ENCODE data around the gene KMT2E. TPM values are rescaled to one million over a fixed set of nuclear protein-coding genes. Genes with fewer than 3 reads are reported as not detected.
"Not testable (repeated sequence)": the region's sequence is repeated elsewhere in the genome, so short reads cannot be mapped to it uniquely, and the experiment has no call there.

The KMT2E gene
- total RNA-seq, 1 donor from 2014 or later: 72.4 TPM

GRCh38 chr7:104981672-104982037 is 32.4 kb upstream of the KMT2E start:
- DNase-seq (ENCODE audit: low spot score): no peak

GRCh38 chr7:104982308-104983075 is 31.5 kb upstream of the KMT2E start:
- DNase-seq (ENCODE audit: low spot score): no peak

GRCh38 chr7:104983076-104983577 is 30.9 kb upstream of the KMT2E start:
- no peak for DNase-seq (ENCODE audit: low spot score)

DNA sequence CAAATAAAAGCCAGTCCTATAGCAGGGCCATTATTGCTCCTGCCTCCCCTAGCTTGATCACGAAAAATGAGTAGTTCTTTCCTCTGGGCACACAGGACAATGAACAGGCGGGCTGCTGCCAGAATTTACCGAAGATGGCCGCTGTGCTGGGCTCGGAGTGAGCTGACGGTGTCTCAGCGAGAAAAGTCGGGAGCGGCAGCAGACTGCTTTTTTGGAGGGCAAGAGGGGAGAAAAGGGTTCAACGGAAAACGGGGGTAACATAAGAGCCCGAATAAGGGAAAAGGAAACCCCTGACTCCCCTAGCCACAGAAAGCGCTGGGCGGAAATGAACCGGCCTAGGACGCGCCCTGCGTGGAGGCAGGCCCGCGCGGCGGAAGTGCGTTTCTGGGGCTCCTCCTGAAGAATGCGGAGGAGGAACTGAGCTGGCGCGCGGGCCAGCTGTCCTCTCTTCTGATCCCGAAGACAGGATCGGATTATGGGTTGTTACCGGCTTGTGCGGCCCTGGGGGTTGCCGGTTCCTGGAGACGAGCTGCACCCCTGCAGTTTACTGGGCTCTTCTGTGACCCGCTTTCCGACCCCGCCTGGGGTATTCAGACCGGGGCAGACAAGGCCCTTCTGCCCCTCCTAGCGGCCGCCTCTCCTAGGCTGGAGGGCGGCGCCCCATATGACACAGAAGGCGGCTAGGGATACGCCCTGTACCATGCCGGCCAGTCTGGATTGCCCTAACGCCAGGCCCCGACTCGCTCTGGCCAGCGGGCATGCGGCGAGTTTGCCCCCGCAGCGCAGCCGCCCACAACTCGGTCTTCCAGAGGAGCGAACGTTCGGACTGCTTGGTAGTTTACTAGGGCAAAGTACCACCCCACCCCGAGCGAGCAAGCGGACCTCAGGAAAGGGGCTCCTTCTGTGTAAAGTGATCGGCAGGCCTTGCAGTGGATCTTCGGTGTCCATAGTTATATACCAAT is 30.1 kb upstream of the KMT2E start:
- peak; percentile 97 for DNase-seq (ENCODE audit: low spot score)

- no peak for DNase-seq (ENCODE audit: low spot score)
These were observed 29.3 kb upstream of the KMT2E start for GRCh38 chr7:104984585-104985258.

GRCh38 chr7:104985259-104985617 is 28.8 kb upstream of the KMT2E start:
- DNase-seq (ENCODE audit: low spot score): no peak

DNA sequence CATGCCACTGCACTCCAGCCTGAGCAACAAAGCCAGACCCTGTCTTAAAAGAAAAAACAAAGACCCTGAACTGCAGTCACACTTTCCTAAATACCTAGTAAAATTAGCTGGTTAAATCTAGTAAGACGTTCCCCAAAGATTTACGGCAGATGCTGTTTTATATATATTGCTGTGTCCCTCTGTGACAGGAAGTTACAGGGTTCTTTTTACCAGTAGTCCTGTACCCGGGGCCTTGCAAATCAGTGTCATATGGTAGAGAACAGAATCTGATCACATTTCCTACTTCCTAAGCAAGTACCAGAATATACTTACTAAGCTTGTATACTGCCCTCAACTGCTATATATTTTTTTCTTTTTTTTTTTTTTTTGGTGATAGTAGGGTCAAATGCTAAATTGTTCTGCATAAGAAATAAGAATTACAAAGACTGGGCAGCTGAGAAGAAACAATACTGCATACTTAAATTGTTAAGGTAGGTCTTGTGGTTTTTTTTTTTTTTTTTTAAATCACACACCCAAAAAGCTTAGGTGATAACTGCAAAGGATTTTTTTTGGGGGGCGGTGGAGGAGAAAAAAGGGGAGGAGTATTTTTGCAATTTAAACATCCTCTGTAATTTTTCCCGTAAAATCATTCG is 27.3 kb upstream of the KMT2E start:
- no peak for DNase-seq (ENCODE audit: low spot score)

DNA sequence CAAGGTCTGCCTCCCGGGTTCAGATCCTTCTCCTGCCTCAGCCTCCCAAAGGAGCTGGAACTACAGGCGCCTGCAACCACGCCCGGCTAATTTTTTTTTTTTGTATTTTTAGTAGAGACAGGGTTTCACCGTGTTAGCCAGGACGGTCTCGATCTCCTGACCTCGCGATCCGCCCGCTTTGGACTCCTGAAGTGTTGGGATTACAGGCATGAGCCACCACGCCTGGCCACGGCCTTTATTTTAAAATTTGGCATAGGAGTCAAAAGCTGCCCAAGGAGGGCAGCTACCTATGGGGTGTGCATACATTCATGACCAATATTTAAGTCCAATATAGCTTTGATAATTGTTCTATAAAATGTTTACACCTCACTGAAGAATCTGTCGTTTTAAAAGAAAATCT is 26.6 kb upstream of the KMT2E start:
- not testable (repeated sequence) for DNase-seq (ENCODE audit: low spot score)

- DNase-seq (ENCODE audit: low spot score): no peak
These were observed 23.0 kb upstream of the KMT2E start for GRCh38 chr7:104990983-104991382.

DNA sequence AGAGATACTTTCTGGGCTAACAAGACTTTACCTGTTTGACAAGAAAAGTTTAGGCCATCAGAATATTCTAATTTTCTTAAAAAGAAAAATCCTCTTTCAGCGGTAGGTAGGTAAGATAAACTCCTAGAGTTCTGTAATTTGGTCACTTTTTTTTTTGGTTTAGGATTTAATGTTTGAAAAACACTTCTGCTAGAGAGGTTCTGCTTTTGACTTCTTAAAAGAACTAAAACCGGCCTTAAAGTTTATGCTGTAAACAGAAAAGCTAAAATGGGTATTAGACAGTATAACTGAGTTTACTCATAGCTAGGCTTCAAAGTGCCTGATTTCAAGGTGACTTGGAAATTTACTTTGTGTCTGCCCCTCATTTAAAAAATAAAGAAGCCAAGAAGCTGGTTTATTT is 21.7 kb upstream of the KMT2E start:
- DNase-seq (ENCODE audit: low spot score): no peak

DNA sequence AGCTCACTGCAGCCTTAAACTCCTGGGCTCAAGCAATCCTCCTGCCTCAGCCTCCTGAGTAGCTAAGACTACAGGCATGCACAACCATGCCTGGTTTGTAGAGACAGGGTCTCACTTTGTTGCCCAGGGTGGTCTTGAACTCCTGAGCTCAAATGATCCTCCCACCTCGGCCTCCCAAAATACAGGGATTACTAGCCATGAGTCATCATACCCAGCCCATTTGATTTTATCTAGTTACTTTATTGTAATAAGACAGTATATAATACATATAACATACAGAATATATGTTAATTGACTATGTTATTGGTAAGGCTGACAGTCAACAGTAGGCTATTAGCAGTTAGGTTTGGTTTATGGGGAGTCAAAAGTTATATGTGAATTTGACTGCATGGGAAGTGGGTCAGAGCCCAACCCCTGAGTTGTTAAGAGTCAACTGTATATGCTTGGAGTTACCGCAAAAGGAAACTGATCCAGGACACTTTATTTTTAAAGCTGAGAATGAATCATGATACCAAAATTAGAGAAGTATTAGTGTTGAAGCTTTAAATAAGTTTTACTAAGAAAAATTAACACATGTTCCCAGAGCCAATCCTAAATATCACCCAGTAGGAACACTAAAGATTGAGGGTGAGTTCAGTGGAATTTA is 20.7 kb upstream of the KMT2E start:
- DNase-seq (ENCODE audit: low spot score): no peak

- no peak for DNase-seq (ENCODE audit: low spot score)
These were observed 15.8 kb upstream of the KMT2E start for GRCh38 chr7:104998040-104998752.

- no peak for DNase-seq (ENCODE audit: low spot score)
These were observed 13.8 kb upstream of the KMT2E start for GRCh38 chr7:105000200-105000599.

DNA sequence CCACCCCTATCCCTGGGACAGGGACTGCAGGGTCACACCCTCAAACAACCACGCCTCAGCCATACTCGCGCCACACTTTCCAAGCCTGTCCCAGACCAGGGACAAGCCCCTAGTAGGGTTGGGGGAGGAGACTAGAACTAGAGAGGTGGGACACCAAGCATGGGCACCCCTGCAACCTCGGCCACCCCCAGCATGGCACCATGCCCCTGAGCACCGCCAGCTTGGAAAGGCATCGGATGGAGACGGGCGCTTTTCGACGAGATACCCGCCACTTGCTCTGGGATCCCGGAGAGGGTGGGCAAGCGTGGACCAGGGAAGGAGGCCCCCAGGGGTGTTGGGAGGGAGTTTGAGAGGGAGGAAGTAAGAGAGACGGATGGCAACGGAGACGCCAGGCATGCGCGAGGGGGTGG is 13.1 kb upstream of the KMT2E start:
- no peak for DNase-seq (ENCODE audit: low spot score)

DNA sequence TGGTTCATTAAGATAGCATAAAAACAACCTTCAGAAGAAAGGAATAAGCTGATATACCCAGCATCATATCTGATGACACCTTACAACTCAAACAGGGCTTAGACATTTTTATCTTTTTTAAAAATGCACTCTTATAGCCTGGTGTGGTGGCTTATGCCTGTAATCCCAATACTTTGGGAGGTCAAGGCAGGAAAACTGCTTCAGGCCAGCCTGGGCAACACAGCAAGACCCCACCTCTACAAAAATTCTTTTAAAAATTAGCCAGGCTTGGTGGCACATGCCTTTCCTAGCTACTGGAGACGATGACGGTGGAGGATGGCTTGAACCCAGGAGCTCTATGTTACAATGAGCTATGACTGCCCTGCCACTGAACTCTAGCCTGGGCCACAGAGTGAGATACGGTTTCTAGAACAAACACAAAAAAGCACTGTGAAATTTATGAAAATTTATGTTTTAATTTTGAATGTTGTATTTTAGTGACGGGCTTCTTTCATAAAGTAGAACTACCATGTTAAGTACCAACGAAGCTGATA is 12.3 kb upstream of the KMT2E start:
- no peak for DNase-seq (ENCODE audit: low spot score)

GRCh38 chr7:105003275-105003674 is 10.7 kb upstream of the KMT2E start:
- no peak for DNase-seq (ENCODE audit: low spot score)

GRCh38 chr7:105003872-105004510 is 10.0 kb upstream of the KMT2E start:
- DNase-seq (ENCODE audit: low spot score): no peak

DNA sequence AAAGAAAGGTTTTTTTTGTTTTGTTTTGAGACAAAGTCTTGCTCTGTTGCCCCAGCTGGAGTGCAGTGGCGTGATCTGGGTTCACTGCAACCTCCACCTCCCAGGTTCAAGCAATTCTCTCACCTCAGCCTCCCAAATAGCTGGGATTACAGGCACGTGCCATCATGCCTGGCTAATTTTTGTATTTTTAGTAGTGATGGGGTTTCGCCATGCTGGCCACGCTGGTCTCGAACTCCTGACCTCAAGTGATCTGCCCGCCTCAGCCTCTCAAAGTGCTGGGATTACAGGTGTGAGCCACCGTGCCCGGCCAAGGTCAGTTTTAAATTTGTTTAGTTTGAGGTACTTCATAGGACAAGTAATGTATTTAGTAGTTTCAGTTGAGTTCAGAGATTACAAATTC is 9.0 kb upstream of the KMT2E start:
- DNase-seq (ENCODE audit: low spot score): not testable (repeated sequence)

GRCh38 chr7:105005486-105005885 is 8.5 kb upstream of the KMT2E start:
- DNase-seq (ENCODE audit: low spot score): not testable (repeated sequence)

All from mesenteric fat pad (tissue), 1 donor.